Spleen (tissue), 11 donors: Measurements from ENCODE around the gene IRF2. TPM values are rescaled to one million over a fixed set of nuclear protein-coding genes. Genes with fewer than 3 reads are reported as not detected.

ENCODE experiments used
- DNase-seq: peaks from one replicate; pipeline ENCODE4 v3.0.0-alpha.2; 2020
- H3K27ac ChIP-seq, 8 donors: fragments of 200-600 bp; sonication (generic) in 7 of 8; 1 replicate in 4 of 8; 2 replicates in 4 of 8; pipeline versions ENCODE4 v1.5.0 to v1.8.0; 2016 to 2021; ENCODE audit warnings: inconsistent platforms in 4 of 8, mild to moderate bottlenecking in 4 of 8, moderate library complexity in 1 of 8
- H3K27me3 ChIP-seq, 7 donors: fragments of 200-600 bp; sonication (generic) in 6 of 7; replicated peaks in 1 of 7; 1 replicate in 4 of 7; 2 replicates in 3 of 7; pipeline versions ENCODE4 v1.5.0 to v1.8.0; 2016 to 2021; ENCODE audit warnings: inconsistent platforms in 3 of 7, mild to moderate bottlenecking in 1 of 7
- H3K36me3 ChIP-seq, 6 donors: fragments of 200-600 bp; sonication (generic) in 5 of 6; 1 replicate in 4 of 6; 2 replicates in 2 of 6; pipeline versions ENCODE4 v1.5.0 to v1.8.0; 2016 to 2021; ENCODE audit warnings: inconsistent platforms in 2 of 6
- H3K4me1 ChIP-seq, 6 donors: fragments of 200-600 bp; sonication (generic) in 5 of 6; 1 replicate in 3 of 6; 2 replicates in 3 of 6; pipeline versions ENCODE4 v1.5.0 to v1.8.0; 2016 to 2021; ENCODE audit warnings: inconsistent platforms in 3 of 6
- H3K4me3 ChIP-seq, 8 donors: fragments of 200-600 bp; sonication (generic) in 7 of 8; 1 replicate in 4 of 8; 2 replicates in 4 of 8; pipeline versions ENCODE4 v1.5.0 to v1.8.0; 2016 to 2021; ENCODE audit warnings: inconsistent platforms in 4 of 8, mild to moderate bottlenecking in 4 of 8, moderate library complexity in 2 of 8
- H3K9me3 ChIP-seq, 8 donors: fragments of 200-600 bp; sonication (generic) in 7 of 8; 1 replicate in 4 of 8; 2 replicates in 4 of 8; pipeline versions ENCODE4 v1.5.0 to v1.8.0; 2016 to 2021; ENCODE audit warnings: inconsistent platforms in 4 of 8
- POLR2A ChIP-seq, 3 donors: fragments of 450-650 bp; IDR thresholded peaks; one replicate each; pipeline ENCODE4 v1.5.1; 2017; ENCODE audit warnings: antibody characterized with exemption in 3 of 3, mild to moderate bottlenecking in 1 of 3
- POLR2AphosphoS5 ChIP-seq, 3 donors: sonication (generic); formaldehyde crosslinking; IDR thresholded peaks; one replicate each; pipeline ENCODE4 v1.5.1; 2017; ENCODE audit warnings: antibody characterized with exemption in 3 of 3
- WGBS, 5 donors: extraction: QIAGEN DNeasy Blood & Tissue Kit in 3 of 5; methylation state at CpG; one replicate each; pipeline versions ENCODE4 v1.1.5 to v1.1.7; 2013 to 2018; 5-methylcytosine and 5-hydroxymethylcytosine counted together
- intact Hi-C: fragments of 100-400 bp; cut with DNase I; formaldehyde crosslinking; loops from one replicate; pipeline ENCODE4 v1.15.0; 2023; ENCODE audit warnings: low total_unique reads
- polyA plus RNA-seq, 3 donors: library from polyadenylated mRNA; stranded (reverse); fragments of 200-250 nt; gene quantifications; one replicate each; pipeline ENCODE4 v1.2.1, GENCODE V29; 2013
- total RNA-seq, 7 donors: library from RNA; depleted of rRNA in 3 of 7; stranded (reverse); fragments of >200 nt in 3 of 7; fragmentation: NEBNext Ultra II Directional in 4 of 7; extraction: Animal tissue kit (Norgen Biotek cat#: 25700) in 4 of 7; gene quantifications; one replicate each; pipeline versions ENCODE4 v1.1.0 to v1.2.1, GENCODE V29; 2016 to 2021
- TF ChIP-seq, protein P1 (sequence below), 11 experiments: fragments of 200-600 bp in 7 of 11; fragments of 450-650 bp in 4 of 11; sonication (generic) in 4 of 11; IDR thresholded peaks in 8 of 11; conservative IDR thresholded peaks in 3 of 11; 1 replicate in 7 of 11; 2 replicates in 4 of 11; pipeline versions ENCODE4 v1.4.0 to v1.8.0; 2016 to 2021; ENCODE audit warnings: antibody characterized with exemption in 11 of 11, inconsistent platforms in 4 of 11, mild to moderate bottlenecking in 1 of 11
- donor health status: healthy with polysubstance abuse.
- donor health status: DM: no; HTN: no; CAD: no; lungs with moderate emphysema.
- donor health status: DM: no; HTN: no; CAD: no.
- donor health status: Bipolar disorder and iron deficiency.
- donor health status: healthy.
- donor health status: DM: no; HTN: no; CAD: no.
- donor health status: DM: yes; HTN: yes; CAD: no.

The IRF2 gene
- total and polyA plus RNA-seq, 10 donors = 27.1 to 101 (median 87.2) TPM

GRCh38 chr4:184369871-184370270 lies 104.5 kb downstream of the IRF2 start:
- 64 to 72% (median 66%) methylated on average over 3 of the region's 3 CpGs for WGBS, 5 donors
- Histone ChIP-seq H3K4me3 (no peak overlapping the region), H3K27ac (peak overlapping the region in 7 of 8 donors; percentile 49 to 83 (median 73)), H3K36me3 (no peaks in the 10 kb centered on the region), H3K27me3 (no peaks in the 10 kb centered on the region), H3K4me1 (peaks cover 3 to 37% (median 16%) of the 10 kb centered on the region in 6 donors), H3K9me3 (no peaks in the 10 kb centered on the region)
- intact Hi-C loops = no loop called here
- TF ChIP-seq, protein P1, sequence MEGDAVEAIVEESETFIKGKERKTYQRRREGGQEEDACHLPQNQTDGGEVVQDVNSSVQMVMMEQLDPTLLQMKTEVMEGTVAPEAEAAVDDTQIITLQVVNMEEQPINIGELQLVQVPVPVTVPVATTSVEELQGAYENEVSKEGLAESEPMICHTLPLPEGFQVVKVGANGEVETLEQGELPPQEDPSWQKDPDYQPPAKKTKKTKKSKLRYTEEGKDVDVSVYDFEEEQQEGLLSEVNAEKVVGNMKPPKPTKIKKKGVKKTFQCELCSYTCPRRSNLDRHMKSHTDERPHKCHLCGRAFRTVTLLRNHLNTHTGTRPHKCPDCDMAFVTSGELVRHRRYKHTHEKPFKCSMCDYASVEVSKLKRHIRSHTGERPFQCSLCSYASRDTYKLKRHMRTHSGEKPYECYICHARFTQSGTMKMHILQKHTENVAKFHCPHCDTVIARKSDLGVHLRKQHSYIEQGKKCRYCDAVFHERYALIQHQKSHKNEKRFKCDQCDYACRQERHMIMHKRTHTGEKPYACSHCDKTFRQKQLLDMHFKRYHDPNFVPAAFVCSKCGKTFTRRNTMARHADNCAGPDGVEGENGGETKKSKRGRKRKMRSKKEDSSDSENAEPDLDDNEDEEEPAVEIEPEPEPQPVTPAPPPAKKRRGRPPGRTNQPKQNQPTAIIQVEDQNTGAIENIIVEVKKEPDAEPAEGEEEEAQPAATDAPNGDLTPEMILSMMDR (IDR thresholded peaks at IDR 0.05 in 8 of 11, conservative IDR thresholded peaks at IDR 0.05 in 3 of 11) = no peak
- TF ChIP-seq POLR2A (IDR thresholded peaks at IDR 0.05) (no peak), POLR2AphosphoS5 (IDR thresholded peaks at IDR 0.05) (no peak)
- no peak for DNase-seq

DNA sequence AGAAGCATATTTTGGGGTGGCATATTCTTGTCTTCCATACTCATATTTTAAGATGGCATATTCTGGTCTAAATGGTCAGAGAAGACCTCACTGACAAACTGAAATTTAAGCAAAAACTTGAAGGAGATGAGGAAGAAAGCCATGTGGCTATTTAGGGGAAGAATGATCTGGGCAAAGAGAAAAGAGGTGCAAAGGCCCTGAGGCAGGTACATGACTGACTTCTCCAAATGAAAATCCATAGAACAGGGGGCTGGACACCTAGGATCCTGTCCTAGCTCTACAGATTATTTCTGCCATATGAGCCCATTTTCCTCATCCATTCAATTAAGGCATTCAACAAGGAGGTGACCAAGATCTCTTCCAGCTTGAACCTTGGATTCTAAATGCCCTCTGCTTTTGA lies 105.6 kb downstream of the IRF2 start:
- TF ChIP-seq POLR2AphosphoS5 (IDR thresholded peaks at IDR 0.05) (no peak), POLR2A (IDR thresholded peaks at IDR 0.05) (no peak)
- TF ChIP-seq, protein P1 (IDR thresholded peaks at IDR 0.05 in 8 of 11, conservative IDR thresholded peaks at IDR 0.05 in 3 of 11) = no peak
- Histone ChIP-seq H3K27ac (no peak overlapping the region), H3K4me3 (no peak overlapping the region), H3K36me3 (no peaks in the 10 kb centered on the region), H3K27me3 (no peaks in the 10 kb centered on the region), H3K9me3 (no peaks in the 10 kb centered on the region), H3K4me1 (peaks cover 3 to 46% (median 16%) of the 10 kb centered on the region in 6 donors)
- no peak for DNase-seq
- intact Hi-C loops = no loop called here

DNA sequence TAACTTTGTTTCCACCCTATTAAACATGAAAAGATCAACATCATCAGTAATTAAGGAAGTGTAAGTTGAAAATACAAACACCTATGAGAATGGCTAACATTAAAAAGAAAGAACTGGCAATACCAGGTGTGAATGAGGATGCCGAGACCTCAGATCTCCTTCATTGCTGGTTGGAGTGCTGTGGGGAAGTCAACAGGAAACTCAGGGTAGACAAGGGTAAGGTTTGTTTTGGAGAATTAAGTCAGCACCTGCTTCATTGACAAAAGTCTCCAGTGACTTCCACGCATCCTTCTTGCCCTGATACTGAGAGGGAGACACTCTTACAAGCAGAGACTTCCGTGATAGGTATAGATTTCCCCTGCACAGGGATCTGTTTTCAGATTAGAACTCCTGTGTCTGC lies 106.1 kb downstream of the IRF2 start:
- Histone ChIP-seq H3K4me3 (no peak overlapping the region), H3K36me3 (no peaks in the 10 kb centered on the region), H3K27ac (no peak overlapping the region), H3K4me1 (peaks cover 3 to 46% (median 17%) of the 10 kb centered on the region in 6 donors), H3K9me3 (no peaks in the 10 kb centered on the region), H3K27me3 (no peaks in the 10 kb centered on the region)
- intact Hi-C loops = no loop called here
- TF ChIP-seq, protein P1 (IDR thresholded peaks at IDR 0.05 in 8 of 11, conservative IDR thresholded peaks at IDR 0.05 in 3 of 11) = no peak
- TF ChIP-seq POLR2AphosphoS5 (IDR thresholded peaks at IDR 0.05) (no peak), POLR2A (IDR thresholded peaks at IDR 0.05) (no peak)
- WGBS, 5 donors = 86 to 93% (median 90%) methylated on average over 3 of the region's 3 CpGs
- no peak for DNase-seq

DNA sequence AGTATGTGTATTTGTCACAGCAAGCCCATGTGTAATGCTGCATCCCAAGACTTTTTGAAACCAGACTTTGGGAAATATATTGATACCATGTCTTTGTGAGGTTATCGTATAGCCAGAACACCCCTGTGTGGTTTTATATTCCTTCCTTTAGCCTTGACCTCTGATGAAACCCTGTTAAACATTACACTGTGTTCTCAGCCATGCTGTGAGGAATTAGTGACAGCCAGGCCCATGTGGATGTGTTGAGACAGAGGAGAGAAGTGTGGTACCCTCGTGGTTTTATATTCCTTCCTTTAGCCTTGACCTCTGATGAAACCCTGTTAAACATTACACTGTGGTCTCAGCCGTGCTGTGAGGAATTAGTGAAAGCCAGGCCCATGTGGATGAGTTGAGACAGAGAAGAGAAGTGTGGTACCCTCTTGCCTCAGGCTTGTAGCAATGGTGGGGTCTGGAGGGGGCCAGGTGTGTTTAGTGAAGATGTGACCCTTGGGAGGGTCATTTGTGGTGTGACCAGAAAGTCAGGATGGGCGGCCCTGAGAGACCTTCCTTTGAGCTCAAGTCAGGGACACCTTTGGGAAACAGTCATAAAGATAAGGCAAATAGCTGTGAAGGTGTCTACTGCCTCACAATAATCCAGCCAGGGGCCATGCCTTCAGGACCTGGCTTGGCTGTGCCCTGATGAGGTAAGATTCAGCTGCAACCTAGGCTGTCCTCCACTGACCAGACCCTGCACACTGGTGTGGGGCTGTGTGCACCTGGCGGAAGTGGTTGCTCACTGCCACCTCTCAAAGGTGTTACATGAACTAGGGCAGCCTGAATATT lies 110.0 kb downstream of the IRF2 start:
- Histone ChIP-seq H3K36me3 (no peaks in the 10 kb centered on the region), H3K27me3 (no peaks in the 10 kb centered on the region), H3K4me3 (no peak overlapping the region), H3K27ac (peak overlapping the region in 4 of 8 donors; percentile 2 to 45 (median 34)), H3K4me1 (peaks cover 0 to 25% (median 5%) of the 10 kb centered on the region in 6 donors), H3K9me3 (no peaks in the 10 kb centered on the region)
- WGBS, 5 donors = 44 to 58% (median 52%) methylated on average over 5 of the region's 5 CpGs
- TF ChIP-seq, protein P1 (IDR thresholded peaks at IDR 0.05 in 8 of 11, conservative IDR thresholded peaks at IDR 0.05 in 3 of 11) = no peak
- TF ChIP-seq POLR2A (IDR thresholded peaks at IDR 0.05) (no peak), POLR2AphosphoS5 (IDR thresholded peaks at IDR 0.05) (no peak)
- intact Hi-C loops = no loop called here
- DNase-seq = no peak
